ENCODE measurements around the gene FANK1. TPM values are rescaled to one million over a fixed set of nuclear protein-coding genes. Genes with fewer than 3 reads are reported as not detected.
"Not testable (repeated sequence)": the region's sequence is repeated elsewhere in the genome, so short reads cannot be mapped to it uniquely, and the experiment has no call there.

The FANK1 gene
- total and polyA plus RNA-seq, 2 experiments from 2014 or later, result 10.2 to 13.3 TPM

GRCh38 chr10:125967533-125967932, 71.2 kb downstream of the FANK1 start:
- no peak overlapping the region for H3K9ac ChIP-seq
- H3K4me2 ChIP-seq (ENCODE audit: unreplicated experiment), result no peak overlapping the region
- no peaks in the 10 kb centered on the region for H3K79me2 ChIP-seq (ENCODE audit: insufficient read depth)
- H3K27me3 ChIP-seq (replicated peaks; ENCODE audit: insufficient read depth), result no peaks in the 10 kb centered on the region
- no peak overlapping the region for H2AFZ ChIP-seq
- no peaks in the 10 kb centered on the region for H3F3A ChIP-seq (ENCODE audit: insufficient read depth)
- no peak overlapping the region for H3K4me3 ChIP-seq
- no peaks in the 10 kb centered on the region for H3K9me2 ChIP-seq (ENCODE audit: insufficient read depth)
- H3K4me1 ChIP-seq (ENCODE audit: insufficient read depth), result no peaks in the 10 kb centered on the region
- DNase-seq, result no peak
- TF ChIP-seq EZH2phosphoT487 (IDR thresholded peaks at IDR 0.05; ENCODE audit: insufficient read depth, low read depth) (no peak), EZH2 (IDR thresholded peaks at IDR 0.05; ENCODE audit: insufficient read depth, poor library complexity, severe bottlenecking) (no peak)
- in situ Hi-C loops (cut with MboI), result no loop called here
- WGBS, 2 experiments (ENCODE audit: low coverage in 1 of 2, low lambda C conversion rate in 2 of 2, missing lambda C conversion rate in 2 of 2), result 97 to 100% methylated on average over 1 of the region's 1 CpG
- no peaks in the 10 kb centered on the region for H3K9me3 ChIP-seq (ENCODE audit: low read depth)
- no peaks in the 10 kb centered on the region for H3K36me3 ChIP-seq (ENCODE audit: low read depth)
- no peak overlapping the region for H3K27ac ChIP-seq
- no peaks in the 10 kb centered on the region for H4K20me1 ChIP-seq (ENCODE audit: insufficient read depth)

- H3K27me3 ChIP-seq (replicated peaks; ENCODE audit: insufficient read depth); H3K4me3 ChIP-seq; DNase-seq; H3K27ac ChIP-seq; H3K4me2 ChIP-seq (ENCODE audit: unreplicated experiment); H4K20me1 ChIP-seq (ENCODE audit: insufficient read depth); H3K9ac ChIP-seq; H3K36me3 ChIP-seq (ENCODE audit: low read depth); H3K9me3 ChIP-seq (ENCODE audit: low read depth); H3K79me2 ChIP-seq (ENCODE audit: insufficient read depth); H3F3A ChIP-seq (ENCODE audit: insufficient read depth); in situ Hi-C loops (cut with MboI); H3K9me2 ChIP-seq (ENCODE audit: insufficient read depth); H2AFZ ChIP-seq: not testable (repeated sequence)
- 94 to 95% methylated on average over 12 to 33 of the region's 36 CpGs for WGBS, 2 experiments (ENCODE audit: low coverage in 1 of 2, low lambda C conversion rate in 2 of 2, missing lambda C conversion rate in 2 of 2)
- H3K4me1 ChIP-seq (ENCODE audit: insufficient read depth), result peaks cover 14% of the 10 kb centered on the region
Observed at GRCh38 chr10:125970077-125970630, 73.8 kb downstream of the FANK1 start.

GRCh38 chr10:125976960-125977605, 80.7 kb downstream of the FANK1 start:
- Histone ChIP-seq H3K9me3 (ENCODE audit: low read depth) (no peaks in the 10 kb centered on the region), H3F3A (ENCODE audit: insufficient read depth) (peaks cover 9% of the 10 kb centered on the region; the same call in 1 of the 2 replicates), H3K79me2 (ENCODE audit: insufficient read depth) (no peaks in the 10 kb centered on the region), H3K4me2 (ENCODE audit: unreplicated experiment) (no peak overlapping the region), H4K20me1 (ENCODE audit: insufficient read depth) (no peaks in the 10 kb centered on the region), H3K36me3 (ENCODE audit: low read depth) (no peaks in the 10 kb centered on the region), H3K9me2 (ENCODE audit: insufficient read depth) (no peaks in the 10 kb centered on the region), H3K4me3 (no peak overlapping the region), H3K27me3 (replicated peaks; ENCODE audit: insufficient read depth) (no peaks in the 10 kb centered on the region), H2AFZ (no peak overlapping the region), H3K9ac (no peak overlapping the region), H3K4me1 (ENCODE audit: insufficient read depth) (peaks cover 14% of the 10 kb centered on the region), H3K27ac (no peak overlapping the region)
- TF ChIP-seq EZH2phosphoT487 (IDR thresholded peaks at IDR 0.05; ENCODE audit: insufficient read depth, low read depth) (no peak), EZH2 (IDR thresholded peaks at IDR 0.05; ENCODE audit: insufficient read depth, poor library complexity, severe bottlenecking) (no peak)
- WGBS, 2 experiments (ENCODE audit: low coverage in 1 of 2, low lambda C conversion rate in 2 of 2, missing lambda C conversion rate in 2 of 2), result 86 to 89% methylated on average over 6 of the region's 6 CpGs
- DNase-seq, result no peak
- in situ Hi-C loops (cut with MboI), result loop anchor here (25.0 kb wide), 1 partner anchor 760 kb away; no protein-coding TSS in a partner anchor

GRCh38 chr10:125979976-125980375, 83.6 kb downstream of the FANK1 start:
- Histone ChIP-seq H4K20me1 (ENCODE audit: insufficient read depth) (no peaks in the 10 kb centered on the region), H3K27ac (no peak overlapping the region), H3K4me1 (ENCODE audit: insufficient read depth) (no peaks in the 10 kb centered on the region), H3K9me2 (ENCODE audit: insufficient read depth) (no peaks in the 10 kb centered on the region), H3K9me3 (ENCODE audit: low read depth) (no peaks in the 10 kb centered on the region), H3K27me3 (replicated peaks; ENCODE audit: insufficient read depth) (no peaks in the 10 kb centered on the region), H3K4me2 (ENCODE audit: unreplicated experiment) (no peak overlapping the region), H3K9ac (no peak overlapping the region), H2AFZ (no peak overlapping the region), H3F3A (ENCODE audit: insufficient read depth) (no peaks in the 10 kb centered on the region), H3K4me3 (no peak overlapping the region), H3K79me2 (ENCODE audit: insufficient read depth) (no peaks in the 10 kb centered on the region), H3K36me3 (ENCODE audit: low read depth) (no peaks in the 10 kb centered on the region)
- WGBS, 2 experiments (ENCODE audit: low coverage in 1 of 2, low lambda C conversion rate in 2 of 2, missing lambda C conversion rate in 2 of 2), result 57 to 58% methylated on average over 7 of the region's 7 CpGs
- in situ Hi-C loops (cut with MboI), result loop anchor here (10.0 to 25.0 kb wide), 3 partner anchors 405 to 757 kb away; partner anchors contain the start of gene ADAM12
- TF ChIP-seq EZH2 (IDR thresholded peaks at IDR 0.05; ENCODE audit: insufficient read depth, poor library complexity, severe bottlenecking) (no peak), EZH2phosphoT487 (IDR thresholded peaks at IDR 0.05; ENCODE audit: insufficient read depth, low read depth) (no peak)
- DNase-seq, result no peak
